ENCODE data around the gene TMEM208.

The TMEM208 gene

DNA sequence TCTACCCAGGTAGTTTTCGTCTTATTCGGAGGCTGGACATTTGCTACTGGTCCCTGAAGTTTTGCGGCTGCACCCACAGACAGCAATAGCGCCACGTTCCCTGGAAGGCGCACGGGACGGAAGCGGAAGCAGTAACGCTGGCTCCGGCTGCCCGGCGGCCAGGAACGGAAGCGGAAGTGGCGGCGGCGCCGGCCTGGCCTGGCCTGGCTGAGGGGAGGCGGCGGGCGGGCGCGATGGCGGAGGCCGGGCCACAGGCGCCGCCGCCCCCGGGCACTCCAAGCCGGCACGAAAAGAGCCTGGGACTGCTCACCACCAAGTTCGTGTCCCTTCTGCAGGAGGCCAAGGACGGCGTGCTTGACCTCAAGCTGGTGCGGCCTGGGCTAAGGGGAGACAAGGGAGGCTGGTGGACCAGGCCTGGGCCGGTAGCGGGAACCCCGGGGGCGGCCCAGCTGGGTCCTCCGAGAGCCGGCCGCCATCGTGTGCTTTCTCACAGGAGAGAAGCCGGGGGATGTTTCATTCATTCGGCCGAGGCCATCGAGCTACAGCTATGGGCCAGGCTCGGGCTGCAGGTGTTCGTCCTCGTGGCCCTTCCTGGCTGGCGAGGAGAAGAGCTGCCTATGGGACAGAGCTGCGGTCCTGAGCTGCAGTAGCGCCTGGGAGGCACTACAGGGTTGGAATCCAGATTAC lies 34.8 kb upstream of the TMEM208 start, which contains the start of gene E2F4:
TSS of gene E2F4 (plus strand) at position 161 of the 687 bp plus-strand sequence. CDS start at position 234, 73 bp downstream.
- DNase-seq (ENCODE audit: low spot score) = peak; percentile 93

- DNase-seq (ENCODE audit: low spot score) = no peak
Measured at GRCh38 chr16:67192781-67193361, 34.1 kb upstream of the TMEM208 start.

DNA sequence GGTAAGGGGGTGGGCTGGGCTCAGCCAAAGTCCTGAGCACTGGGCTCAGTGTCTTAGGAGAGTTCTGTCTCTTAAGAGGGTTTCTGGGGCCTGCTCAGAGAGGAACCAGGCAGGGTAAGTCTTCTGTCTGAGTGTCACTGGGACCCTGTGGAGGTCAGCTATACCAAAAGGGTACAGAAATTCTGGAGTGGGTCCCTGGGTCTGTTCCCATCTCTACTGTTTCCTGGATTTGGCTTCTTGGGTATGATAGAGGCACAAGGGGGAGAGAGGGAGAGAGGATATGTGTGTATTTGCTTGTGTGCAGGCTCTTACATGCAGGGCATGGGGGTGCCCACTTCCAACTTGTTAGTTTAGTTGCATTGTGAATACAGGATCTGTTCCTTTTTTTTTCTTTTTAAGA lies 33.4 kb upstream of the TMEM208 start:
- DNase-seq (ENCODE audit: low spot score) = no peak

- no peak for DNase-seq (ENCODE audit: low spot score)
Measured at GRCh38 chr16:67194260-67194659, 32.7 kb upstream of the TMEM208 start.

GRCh38 chr16:67195676-67196075 lies 31.3 kb upstream of the TMEM208 start:
- no peak for DNase-seq (ENCODE audit: low spot score)

- DNase-seq (ENCODE audit: low spot score) = no peak
Measured at GRCh38 chr16:67196881-67197280, 30.0 kb upstream of the TMEM208 start.

DNA sequence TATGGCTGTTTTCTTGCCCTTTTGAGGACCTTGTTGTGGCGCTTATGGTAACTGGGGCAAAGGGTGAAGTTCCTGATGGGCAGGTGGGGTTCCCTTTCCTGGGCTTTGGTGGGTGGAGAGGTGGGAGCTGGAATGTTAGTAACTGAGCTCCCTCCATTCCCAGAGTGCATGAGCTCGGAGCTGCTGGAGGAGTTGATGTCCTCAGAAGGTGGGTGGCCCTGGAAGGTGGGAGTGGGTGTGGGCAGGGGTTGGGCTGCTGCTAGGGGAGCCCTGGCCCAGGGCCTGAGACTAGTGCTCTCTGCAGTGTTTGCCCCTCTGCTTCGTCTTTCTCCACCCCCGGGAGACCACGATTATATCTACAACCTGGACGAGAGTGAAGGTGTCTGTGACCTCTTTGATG lies 29.2 kb upstream of the TMEM208 start:
- no peak for DNase-seq (ENCODE audit: low spot score)

DNA sequence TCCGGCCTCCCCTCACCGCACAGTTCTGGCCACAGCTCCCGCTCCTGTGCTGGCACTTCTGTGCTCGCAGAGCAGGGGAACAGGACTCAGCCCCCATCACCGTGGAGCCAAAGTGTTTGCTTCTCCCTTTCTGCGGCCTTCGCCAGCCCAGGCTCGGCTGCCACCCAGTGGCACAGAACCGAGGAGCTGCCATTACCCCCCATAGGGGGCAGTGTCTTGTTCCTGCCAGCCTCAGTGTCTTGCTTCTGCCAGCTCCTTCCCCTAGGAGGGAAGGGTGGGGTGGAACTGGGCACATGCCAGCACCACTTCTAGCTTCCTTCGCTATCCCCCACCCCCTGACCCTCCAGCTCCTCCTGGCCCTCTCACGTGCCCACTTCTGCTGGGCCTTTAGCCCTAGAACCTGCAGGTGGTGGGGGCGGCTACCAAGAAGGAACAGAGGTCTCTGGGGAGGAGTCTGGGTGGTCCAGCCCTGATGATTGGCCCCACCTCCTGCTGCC lies 28.6 kb upstream of the TMEM208 start:
- peak; percentile 77 for DNase-seq (ENCODE audit: low spot score)

DNA sequence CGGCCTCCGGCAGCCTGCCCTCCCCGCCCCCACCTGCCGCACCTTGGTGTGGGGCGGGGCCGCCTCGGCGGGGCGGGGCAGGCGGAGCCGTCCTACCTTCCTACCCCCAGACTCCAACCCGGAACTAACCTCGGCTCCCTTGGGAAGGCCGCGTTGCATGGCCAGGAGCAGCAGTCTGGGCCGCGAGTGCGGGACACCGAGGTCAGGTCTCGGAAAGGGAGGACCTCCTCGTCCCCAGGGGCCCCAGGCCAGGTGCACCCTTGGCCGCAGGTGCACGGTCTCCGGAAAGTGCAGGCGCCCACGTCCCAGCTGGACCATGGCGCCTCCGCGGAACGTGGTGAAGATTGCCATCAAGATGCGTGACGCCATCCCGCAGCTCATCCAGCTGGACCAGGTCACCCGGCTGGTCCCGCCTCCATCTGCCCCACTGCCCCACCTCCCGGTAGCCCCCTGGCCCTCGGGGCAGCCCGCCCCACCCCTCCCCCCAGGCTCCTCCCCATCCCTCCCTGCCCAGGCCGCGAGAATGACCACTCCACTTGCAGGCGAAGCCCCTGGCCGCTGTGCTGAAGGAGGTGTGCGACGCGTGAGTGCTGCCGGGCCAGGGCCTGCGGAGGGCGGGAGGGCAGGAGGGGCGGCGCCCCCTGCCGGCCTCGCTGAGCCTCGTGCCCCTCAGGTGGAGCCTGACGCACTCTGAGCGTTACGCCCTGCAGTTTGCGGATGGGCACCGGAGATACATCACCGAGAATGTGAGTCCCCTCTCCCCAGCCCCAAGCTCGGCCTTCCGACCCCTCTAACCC lies 27.7 kb upstream of the TMEM208 start, which contains the start of gene ELMO3:
TSS of gene ELMO3 (plus strand) at position 121 of the 797 bp plus-strand sequence. CDS start at position 317, 196 bp downstream.
- peak; percentile 69 for DNase-seq (ENCODE audit: low spot score)

- no peak for DNase-seq (ENCODE audit: low spot score)
Measured at GRCh38 chr16:67199808-67200198, 27.1 kb upstream of the TMEM208 start.

- DNase-seq (ENCODE audit: low spot score) = no peak
Measured at GRCh38 chr16:67200491-67200890, 26.4 kb upstream of the TMEM208 start.

GRCh38 chr16:67201411-67202345 lies 25.3 kb upstream of the TMEM208 start:
- DNase-seq (ENCODE audit: low spot score) = no peak

GRCh38 chr16:67202426-67202825 lies 24.5 kb upstream of the TMEM208 start:
- no peak for DNase-seq (ENCODE audit: low spot score)

GRCh38 chr16:67202956-67203493 lies 23.9 kb upstream of the TMEM208 start:
- DNase-seq (ENCODE audit: low spot score) = no peak

GRCh38 chr16:67204076-67204475 lies 22.9 kb upstream of the TMEM208 start:
- DNase-seq (ENCODE audit: low spot score) = no peak

DNA sequence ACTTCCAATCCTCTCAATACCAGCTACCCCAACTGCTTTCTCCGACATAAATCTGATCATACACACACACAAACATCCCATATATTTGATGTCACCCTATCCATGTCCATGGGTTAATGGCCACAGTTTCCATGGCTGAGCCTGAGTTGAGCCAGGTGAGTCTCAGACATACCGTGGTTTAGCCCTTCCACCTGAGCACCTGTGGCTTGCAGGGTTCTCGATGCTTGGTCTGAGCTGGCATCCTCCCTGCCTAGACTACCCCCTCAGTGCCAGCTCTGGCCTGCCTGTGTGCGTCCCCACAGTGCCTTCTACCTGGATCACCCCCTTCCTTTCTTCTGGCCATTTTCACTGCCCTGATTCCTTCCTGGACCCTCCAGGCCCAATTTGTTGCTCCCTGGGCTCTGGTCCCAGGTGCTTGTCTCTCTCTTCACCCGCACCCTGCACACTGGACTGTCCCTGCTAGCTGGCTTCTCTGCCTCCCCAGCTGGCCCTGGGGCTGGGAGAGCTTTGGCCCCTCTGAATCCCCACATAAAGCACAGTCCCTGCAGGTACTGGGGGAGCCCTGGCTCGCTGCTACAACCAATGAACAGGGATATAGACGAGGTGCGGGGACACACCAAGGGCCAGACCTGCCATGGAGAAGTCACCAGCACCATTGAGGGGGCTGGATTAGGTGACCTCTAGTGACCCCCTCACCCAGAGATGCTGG lies 20.6 kb upstream of the TMEM208 start:
- no peak for DNase-seq (ENCODE audit: low spot score)

DNA sequence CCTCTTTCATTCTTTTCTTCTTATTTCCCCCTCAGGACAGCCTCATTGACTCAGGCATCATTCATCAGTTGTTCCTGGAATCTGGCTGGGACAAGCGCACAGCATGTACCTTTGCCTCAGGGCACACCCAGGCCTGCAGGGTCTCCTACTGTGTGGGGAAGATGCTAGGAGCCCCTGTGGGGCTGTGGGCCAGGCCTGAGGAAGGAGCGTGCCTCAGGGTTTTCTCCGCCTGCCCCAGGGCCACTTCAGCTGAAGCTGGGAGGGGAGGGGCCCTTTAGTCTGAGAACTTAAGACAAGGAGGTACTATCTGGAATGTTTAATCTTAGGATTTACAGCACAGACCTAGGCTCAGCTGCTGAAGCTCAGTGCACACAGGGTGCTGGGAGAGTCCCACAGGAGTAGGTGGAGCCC lies 20.1 kb upstream of the TMEM208 start:
- no peak for DNase-seq (ENCODE audit: low spot score)

DNA sequence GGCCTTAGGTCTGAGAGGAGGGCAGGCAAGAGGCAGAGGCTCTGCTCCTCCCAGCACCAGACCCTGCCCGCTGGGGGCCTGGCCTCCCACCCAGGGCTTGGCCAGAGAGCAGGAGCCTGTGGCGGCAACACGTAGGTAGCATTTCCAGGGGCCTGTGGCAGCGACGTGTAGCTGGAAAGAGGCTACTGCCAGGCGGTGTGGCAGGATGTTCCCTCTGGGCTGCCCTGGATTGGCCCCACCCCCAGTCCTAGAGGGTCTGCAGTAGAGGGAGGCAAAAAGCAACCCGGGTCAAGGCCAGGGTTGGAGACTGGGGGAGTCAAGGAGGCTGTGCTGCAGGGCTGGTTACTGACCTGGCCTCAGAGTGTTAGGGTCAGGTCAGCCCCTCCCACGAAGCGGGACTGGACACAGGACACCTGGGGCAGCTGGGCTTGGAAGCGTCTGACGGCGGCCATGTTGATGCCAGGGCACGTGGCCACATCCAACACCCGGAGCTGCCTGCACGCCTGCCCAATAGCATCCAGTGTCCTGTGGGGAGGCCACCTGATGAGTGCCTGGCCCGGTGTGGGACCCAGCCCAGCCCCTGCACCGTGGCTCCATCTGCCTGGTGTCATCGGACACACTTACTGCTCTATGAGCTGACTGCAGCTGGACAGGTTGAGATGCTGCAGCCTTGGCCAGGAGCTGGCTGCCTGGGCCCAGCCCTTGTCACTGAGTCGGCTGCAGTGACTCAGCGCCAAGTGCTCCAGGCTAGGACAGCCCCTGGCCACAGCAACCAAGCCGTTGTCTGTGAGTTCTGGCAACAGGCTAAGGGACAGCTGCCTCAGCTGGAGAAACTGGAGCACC lies 19.5 kb upstream of the TMEM208 start:
- peak; percentile 76 for DNase-seq (ENCODE audit: low spot score)

- DNase-seq (ENCODE audit: low spot score) = no peak
Measured at GRCh38 chr16:67208154-67208896, 18.6 kb upstream of the TMEM208 start.
